GM21717 (cell line): Measurements from ENCODE around the gene ERBB3.
A peak's percentile ranks its signal among the peaks of the same experiment; 100 is the strongest.

Source experiments
- ATAC-seq: cut with Tn5 transposase; IDR thresholded peaks from one replicate; pipeline ENCODE4 v1.9.1; 2021; ENCODE audit warnings: mild to moderate bottlenecking, moderate library complexity; ENCODE audit not compliant: unreplicated experiment

ERBB3 gene

GRCh38 chr12:56078931-56079722 is 838 bp upstream of the ERBB3 start:
- ATAC-seq, result peak; percentile 54

- no peak for ATAC-seq
Measured at GRCh38 chr12:56080556-56081138, 682 bp downstream of the ERBB3 start.

DNA sequence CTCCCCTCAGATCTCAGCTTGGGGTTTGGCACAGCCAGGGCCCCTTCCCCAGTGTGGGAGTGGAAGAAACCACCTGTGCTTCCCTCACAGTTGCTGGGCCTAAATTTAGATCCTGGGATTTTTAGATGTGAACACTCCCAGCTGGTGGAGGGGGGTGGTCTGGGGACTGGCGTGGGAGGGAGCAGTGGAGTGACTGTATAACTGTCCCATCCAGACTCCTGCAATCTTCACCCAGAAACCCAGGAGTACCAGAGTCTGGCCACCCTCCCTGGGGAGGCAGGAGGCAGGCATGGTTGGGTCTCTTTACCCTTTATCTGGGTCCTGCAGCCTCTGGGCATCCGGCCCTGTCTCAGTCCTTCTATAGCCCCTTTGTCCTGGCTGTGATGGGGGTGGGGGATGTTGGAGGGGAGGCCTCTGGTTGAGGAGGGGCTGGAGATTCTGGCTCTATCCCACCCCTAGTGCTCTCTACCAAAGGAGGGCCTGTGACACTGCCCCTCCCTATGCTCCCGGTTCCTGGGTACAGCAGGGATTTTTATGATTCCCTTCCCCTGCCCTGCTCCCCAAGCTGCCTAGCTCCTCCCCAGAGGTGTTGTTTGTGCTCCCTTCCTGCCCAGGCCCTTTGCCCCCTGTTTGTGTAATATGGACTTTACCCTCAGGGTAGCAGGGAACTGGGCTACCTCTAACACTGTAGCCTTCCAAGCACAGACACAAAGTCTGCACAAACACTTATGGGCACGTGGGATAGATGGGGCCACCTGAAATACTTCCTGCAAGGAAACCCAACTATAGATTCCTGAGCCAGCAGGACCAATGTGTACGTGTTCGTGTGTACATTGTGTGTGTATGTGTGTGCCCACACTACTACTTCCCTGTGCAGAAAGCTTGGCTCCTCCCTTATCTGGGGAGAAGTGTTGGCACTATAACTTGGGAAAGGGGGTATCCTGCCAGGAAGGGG is 1.7 kb downstream of the ERBB3 start:
- ATAC-seq, result no peak

DNA sequence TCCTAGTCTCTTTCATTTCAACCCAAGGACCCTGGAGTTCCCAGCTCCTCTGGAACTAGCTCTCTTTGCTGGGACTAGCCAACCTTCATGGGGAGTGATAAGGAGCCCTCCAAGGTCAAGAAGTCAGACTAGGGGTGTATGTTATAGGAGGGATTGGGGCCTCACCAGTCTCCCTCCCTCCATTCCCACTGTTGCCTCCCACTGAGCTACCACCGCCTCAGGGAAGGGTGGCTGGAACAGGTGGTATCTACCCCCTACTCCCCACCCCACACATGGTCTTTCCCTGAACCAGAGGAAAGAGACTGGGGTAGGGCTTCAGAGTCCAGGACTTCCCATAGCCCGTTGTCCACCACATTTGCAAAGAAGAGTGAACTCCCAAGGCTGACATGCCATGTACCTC is 2.4 kb downstream of the ERBB3 start:
- ATAC-seq, result no peak

DNA sequence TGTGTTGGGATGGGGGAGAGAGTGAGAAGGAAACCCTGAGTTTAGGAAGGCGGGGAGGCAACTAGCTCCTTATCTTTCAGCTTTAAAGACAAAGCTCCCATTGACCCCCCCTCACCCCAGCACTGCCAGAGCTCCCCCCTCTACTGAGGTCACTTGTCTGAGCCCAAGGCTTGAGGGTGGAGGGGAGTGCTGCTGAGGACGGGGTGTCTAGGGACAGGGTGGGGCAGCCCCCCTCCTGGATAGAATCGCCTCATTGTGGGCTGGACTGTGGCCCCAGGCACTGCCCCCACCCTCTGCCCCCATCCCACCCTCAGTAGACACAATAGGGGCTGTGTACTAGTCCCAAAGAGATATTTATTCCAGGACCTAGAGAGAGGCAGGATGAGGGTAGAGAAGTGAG is 3.0 kb downstream of the ERBB3 start:
- no peak for ATAC-seq

- ATAC-seq, result no peak
Measured at GRCh38 chr12:56084958-56085543, 5.1 kb downstream of the ERBB3 start.

DNA sequence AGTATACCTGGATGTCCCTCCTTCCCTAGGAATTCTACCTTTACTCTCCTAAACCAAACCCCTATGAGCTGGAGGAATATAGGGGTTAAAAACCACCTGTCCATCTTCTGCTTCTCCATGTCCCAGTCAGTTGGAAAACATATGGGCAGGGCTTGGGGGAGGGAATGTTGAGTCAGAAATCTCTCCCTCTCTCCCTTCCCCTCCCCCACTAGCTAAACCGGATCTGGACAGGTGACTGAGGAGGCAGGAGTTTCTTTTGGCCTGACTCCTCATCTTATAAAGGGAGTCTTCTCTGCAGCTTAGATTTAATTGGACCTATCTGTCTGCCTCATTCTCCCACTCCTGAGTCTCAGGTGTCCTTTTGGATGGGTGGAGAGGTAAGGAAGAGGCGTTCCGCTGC is 6.1 kb downstream of the ERBB3 start:
- ATAC-seq, result no peak

DNA sequence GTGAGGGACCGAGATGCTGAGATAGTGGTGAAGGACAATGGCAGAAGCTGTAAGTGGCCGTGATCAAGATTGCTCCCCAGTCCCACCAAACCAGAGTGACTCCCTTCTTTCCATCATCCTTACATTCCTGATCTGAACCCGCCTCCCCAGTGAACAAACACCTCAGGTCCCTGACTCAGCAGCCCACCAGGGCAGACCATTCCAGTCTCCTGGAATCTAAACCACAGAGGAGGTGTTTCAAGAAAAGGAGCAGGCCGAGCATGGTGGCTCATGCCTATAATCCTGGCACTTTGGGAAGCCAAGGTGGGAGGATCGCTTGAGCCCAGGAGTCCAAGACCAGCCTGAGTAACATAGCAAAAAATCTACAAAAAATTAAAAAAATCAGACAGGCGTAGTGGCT is 6.6 kb downstream of the ERBB3 start:
- no peak for ATAC-seq

DNA sequence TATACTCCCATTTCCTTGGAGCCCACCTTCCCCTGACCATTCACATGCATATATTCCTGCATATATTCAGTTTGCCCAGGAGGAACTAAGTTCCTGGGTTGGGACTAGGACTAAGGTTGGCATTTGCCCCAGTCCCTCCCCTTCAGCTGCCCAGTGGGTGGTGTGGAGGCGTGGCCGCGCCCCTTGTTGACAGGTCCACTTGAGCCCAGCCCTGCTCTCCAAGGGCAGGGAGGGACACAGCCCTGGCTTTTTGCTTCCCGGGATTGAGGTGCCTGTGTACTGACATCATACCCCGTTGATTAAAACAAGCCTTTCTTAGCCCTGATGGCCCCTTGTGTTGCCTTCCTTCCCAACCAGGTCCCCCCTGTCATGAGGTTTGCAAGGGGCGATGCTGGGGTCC is 7.3 kb downstream of the ERBB3 start:
- no peak for ATAC-seq

DNA sequence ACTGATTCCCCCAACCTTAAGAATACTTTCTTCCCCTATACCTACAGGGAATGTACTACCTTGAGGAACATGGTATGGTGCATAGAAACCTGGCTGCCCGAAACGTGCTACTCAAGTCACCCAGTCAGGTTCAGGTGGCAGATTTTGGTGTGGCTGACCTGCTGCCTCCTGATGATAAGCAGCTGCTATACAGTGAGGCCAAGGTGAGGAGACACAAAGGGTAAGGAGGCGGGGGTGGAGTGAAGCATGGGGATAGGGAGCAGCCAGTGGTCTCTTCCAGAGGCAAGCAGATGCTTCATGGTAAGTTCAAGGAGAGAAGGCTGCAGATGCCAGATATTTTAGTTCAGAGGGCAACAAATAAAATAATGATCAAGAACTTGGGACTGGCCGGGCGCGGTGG is 17.8 kb downstream of the ERBB3 start:
- ATAC-seq, result no peak

DNA sequence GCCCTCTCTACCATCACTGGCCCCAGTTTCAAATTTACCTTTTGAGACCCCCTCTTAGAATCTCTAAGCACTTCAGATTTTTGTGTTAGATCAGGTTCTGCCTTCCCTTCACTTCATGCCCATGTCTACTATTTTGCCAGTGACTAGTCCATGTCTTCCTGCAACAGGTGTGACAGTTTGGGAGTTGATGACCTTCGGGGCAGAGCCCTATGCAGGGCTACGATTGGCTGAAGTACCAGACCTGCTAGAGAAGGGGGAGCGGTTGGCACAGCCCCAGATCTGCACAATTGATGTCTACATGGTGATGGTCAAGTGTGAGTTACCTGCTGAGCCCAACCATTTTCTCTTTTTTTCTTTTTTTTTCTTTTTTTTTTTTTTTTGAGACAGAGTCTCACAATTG is 18.6 kb downstream of the ERBB3 start:
- ATAC-seq, result no peak

- ATAC-seq, result no peak
Measured at GRCh38 chr12:56099787-56100186, 19.8 kb downstream of the ERBB3 start.

GRCh38 chr12:56101045-56101444 is 21.1 kb downstream of the ERBB3 start:
- ATAC-seq, result no peak

DNA sequence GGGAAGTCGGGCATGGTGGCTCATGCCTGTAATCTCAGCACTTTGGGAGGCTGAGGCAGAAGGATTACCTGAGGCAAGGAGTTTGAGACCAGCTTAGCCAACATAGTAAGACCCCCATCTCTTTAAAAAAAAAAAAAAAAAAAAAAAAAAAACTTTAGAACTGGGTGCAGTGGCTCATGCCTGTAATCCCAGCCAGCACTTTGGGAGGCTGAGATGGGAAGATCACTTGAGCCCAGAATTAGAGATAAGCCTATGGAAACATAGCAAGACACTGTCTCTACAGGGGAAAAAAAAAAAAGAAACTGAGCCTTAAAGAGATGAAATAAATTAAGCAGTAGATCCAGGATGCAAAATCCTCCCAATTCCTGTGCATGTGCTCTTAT is 22.7 kb downstream of the ERBB3 start:
- ATAC-seq, result no peak

GRCh38 chr12:56103066-56103711 is 23.2 kb downstream of the ERBB3 start:
- ATAC-seq, result no peak

- ATAC-seq, result no peak
Measured at GRCh38 chr12:56103823-56104108, 23.8 kb downstream of the ERBB3 start.

GRCh38 chr12:56104109-56104814 is 24.3 kb downstream of the ERBB3 start, which contains the start of gene PA2G4:
PA2G4 (plus strand) TSS chr12:56104559; CDS start chr12:56104738, 179 bp downstream.
- ATAC-seq, result peak; percentile 93

- peak; percentile 26 for ATAC-seq
Measured at GRCh38 chr12:56104815-56105608, 25.0 kb downstream of the ERBB3 start.

- ATAC-seq, result no peak
Measured at GRCh38 chr12:56105609-56105902, 25.6 kb downstream of the ERBB3 start.

DNA sequence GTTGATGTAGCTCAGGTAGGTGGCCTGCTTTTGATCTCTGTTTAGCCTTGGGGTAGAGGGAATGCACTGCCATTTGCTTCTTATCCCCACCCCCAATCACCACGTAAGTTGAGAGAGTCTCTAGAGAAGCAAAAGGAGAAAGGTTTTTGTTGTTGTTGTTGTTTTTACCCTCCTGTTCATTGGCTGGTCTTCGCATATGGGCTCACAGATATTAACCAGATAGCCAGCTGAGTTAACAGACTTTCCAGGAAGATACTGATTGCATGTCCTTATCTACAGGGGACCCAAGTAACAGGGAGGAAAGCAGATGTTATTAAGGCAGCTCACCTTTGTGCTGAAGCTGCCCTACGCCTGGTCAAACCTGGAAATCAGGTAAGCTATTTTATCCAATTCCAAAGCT is 27.3 kb downstream of the ERBB3 start:
- no peak for ATAC-seq
